Muscle of leg (tissue), 11 donors: ENCODE measurements around the gene SETD1A. TPM values are rescaled to one million over a fixed set of nuclear protein-coding genes. Genes with fewer than 3 reads are reported as not detected.

ENCODE experiments used
- DNase-seq: peaks from one replicate; pipeline ENCODE4 v3.0.0; 2013
- H3K27ac ChIP-seq: one replicate; pipeline ENCODE4 v1.5.1; 2013; ENCODE audit warnings: mild to moderate bottlenecking, low read length, control low read depth
- H3K27me3 ChIP-seq: one replicate; pipeline ENCODE4 v1.6.1; 2013; ENCODE audit warnings: low read length; ENCODE audit not compliant: control insufficient read depth, insufficient read depth
- H3K36me3 ChIP-seq: one replicate; pipeline ENCODE4 v1.6.1; 2013; ENCODE audit warnings: low read length; ENCODE audit not compliant: control insufficient read depth, insufficient read depth
- H3K4me1 ChIP-seq: one replicate; pipeline ENCODE4 v1.6.1; 2013; ENCODE audit warnings: low read length; ENCODE audit not compliant: control insufficient read depth, insufficient read depth
- H3K4me3 ChIP-seq: one replicate; pipeline ENCODE4 v1.5.1; 2013; ENCODE audit warnings: low read length, control low read depth
- H3K9me3 ChIP-seq: replicated peaks from 2 replicates; pipeline ENCODE4 v1.6.1; 2013; ENCODE audit warnings: low read depth, low read length; ENCODE audit not compliant: control insufficient read depth
- WGBS: methylation state at CpG from one replicate; pipeline ENCODE4 v1.1.5; 2013; ENCODE audit warnings: missing lambda C conversion rate; ENCODE audit not compliant: insufficient coverage; 5-methylcytosine and 5-hydroxymethylcytosine counted together
- polyA plus RNA-seq, 8 donors: library from polyadenylated mRNA; unstranded; fragments of 120-200 nt; gene quantifications; one replicate each; pipeline versions ENCODE4 v1.2.1 to v1.2.3, GENCODE V29; 2013; ENCODE audit warnings: inconsistent platforms in 1 of 8, low replicate concordance in 1 of 8; ENCODE audit not compliant: insufficient read length in 8 of 8, insufficient read depth in 1 of 8
- total RNA-seq: library from RNA; stranded (reverse); fragments of 120-200 nt; gene quantifications from one replicate; pipeline ENCODE4 v1.2.4, GENCODE V29; 2013

SETD1A gene
- total and polyA plus RNA-seq, 9 donors: 2.7 to 16.5 (median 12.8) TPM

DNA sequence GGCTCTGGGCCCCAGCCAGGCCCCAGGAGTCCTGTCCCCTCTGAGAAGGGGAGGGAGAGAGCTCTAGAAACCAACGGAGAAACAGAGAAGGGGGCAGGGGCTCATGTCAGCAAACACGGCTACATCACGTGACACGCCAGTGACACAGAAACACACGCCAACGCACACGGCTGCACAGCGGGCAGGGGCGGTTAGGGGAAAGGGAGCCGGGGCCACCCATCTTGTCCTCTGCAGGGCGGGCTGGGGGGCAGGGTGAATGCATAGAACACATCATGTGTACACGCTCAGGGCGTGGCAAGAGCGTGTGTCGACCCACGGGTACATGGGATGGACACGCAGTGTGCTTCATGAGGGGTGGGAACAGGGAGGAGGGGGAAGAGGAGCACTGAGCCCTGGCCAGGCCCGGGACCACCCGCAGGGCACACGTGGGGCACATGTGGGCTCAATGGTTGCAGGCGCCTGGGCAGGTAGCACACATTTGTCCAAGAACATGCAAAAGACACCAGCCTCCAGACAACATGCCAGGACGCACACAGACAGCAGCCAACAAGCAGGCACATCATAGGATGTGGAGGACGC, 32.0 kb downstream of the SETD1A start:
- DNase-seq: no peak
- H3K4me3 ChIP-seq: no peak overlapping the region
- peaks cover 16% of the 10 kb centered on the region for H3K4me1 ChIP-seq
- no peaks in the 10 kb centered on the region for H3K9me3 ChIP-seq
- whole genome bisulfite sequencing: 87% methylated on average over 19 of the region's 23 CpGs
- no peaks in the 10 kb centered on the region for H3K27me3 ChIP-seq
- no peak overlapping the region for H3K27ac ChIP-seq
- peaks cover 28% of the 10 kb centered on the region for H3K36me3 ChIP-seq

DNA sequence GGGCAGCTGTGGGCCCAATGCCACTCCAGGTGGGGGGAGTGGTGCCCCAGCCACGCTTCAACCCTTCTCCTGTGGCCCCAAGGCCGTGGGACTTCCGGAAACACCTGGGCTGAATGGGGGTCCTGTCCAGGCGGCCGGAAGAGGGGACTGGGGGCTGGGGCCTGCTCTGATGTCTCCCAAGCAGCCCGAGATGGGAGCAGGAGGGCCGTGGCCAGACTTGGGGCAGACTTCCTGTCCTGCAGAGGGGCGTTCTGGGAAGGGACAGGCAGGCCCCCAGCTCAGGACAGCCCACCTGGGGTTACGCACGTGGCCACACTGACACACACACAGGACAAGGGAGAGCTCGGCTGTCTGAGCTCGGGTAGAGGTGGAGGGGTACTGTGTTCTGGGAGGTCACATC, 32.6 kb downstream of the SETD1A start:
- no peak overlapping the region for H3K27ac ChIP-seq
- no peak overlapping the region for H3K4me3 ChIP-seq
- no peak for DNase-seq
- H3K27me3 ChIP-seq: no peaks in the 10 kb centered on the region
- peaks cover 11% of the 10 kb centered on the region for H3K4me1 ChIP-seq
- WGBS: 49% methylated on average over 4 of the region's 12 CpGs
- H3K9me3 ChIP-seq: no peaks in the 10 kb centered on the region
- peaks cover 25% of the 10 kb centered on the region for H3K36me3 ChIP-seq

DNA sequence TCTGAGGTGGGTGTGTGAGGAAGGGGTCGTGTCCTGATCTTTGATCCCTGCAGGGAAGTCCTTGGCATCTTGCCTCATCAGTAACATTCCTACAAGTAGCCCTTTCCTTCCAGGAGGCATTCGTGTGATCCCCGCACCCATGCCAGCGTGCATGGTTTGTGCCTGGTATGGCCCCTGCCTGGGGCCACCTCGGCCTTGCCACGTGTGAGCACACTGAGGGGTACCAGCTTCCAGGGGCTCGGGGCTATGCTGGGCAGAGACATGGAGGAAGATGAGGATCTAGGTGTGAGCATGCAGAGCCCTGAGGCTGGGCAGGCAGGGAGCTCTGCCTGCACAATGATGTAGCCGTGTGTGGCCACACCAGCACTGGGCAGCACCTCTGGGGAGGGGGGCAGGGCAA, 33.5 kb downstream of the SETD1A start:
- Histone ChIP-seq H3K4me3 (no peak overlapping the region), H3K27ac (no peak overlapping the region), H3K27me3 (peaks cover under 1% of the 10 kb centered on the region), H3K4me1 (peaks cover 1% of the 10 kb centered on the region), H3K9me3 (no peaks in the 10 kb centered on the region), H3K36me3 (peaks cover 20% of the 10 kb centered on the region)
- 74% methylated on average over 6 of the region's 8 CpGs for WGBS
- no peak for DNase-seq

DNA sequence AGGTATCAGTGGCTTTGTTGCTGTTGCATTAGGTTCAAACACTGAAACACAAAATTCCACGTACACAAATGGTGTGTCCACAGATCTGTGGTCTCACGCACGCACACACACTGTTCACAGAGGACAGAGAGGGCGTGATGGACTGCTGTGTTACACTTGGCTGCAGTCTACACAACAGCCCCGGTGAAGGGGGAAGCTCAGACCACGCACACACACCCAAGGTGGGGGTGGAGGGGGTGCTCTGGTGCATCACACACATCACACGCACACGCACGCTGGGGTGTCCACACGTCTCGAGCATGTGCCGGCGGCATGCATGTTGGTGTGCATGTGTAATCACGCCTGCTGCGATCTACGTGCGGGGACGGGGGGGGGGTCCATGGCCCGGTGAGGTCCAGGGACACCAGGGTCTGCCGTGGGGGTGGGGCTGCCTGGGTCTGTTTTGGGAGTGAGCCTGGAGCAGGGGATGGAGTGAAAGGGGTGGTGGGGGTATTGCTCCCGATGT, 34.8 kb downstream of the SETD1A start:
- no peak overlapping the region for H3K4me3 ChIP-seq
- H3K36me3 ChIP-seq: peaks cover 11% of the 10 kb centered on the region
- no peak for DNase-seq
- WGBS: 86% methylated on average over 8 of the region's 21 CpGs
- H3K27me3 ChIP-seq: peaks cover 4% of the 10 kb centered on the region
- no peaks in the 10 kb centered on the region for H3K9me3 ChIP-seq
- peaks cover 11% of the 10 kb centered on the region for H3K4me1 ChIP-seq
- H3K27ac ChIP-seq: no peak overlapping the region

DNA sequence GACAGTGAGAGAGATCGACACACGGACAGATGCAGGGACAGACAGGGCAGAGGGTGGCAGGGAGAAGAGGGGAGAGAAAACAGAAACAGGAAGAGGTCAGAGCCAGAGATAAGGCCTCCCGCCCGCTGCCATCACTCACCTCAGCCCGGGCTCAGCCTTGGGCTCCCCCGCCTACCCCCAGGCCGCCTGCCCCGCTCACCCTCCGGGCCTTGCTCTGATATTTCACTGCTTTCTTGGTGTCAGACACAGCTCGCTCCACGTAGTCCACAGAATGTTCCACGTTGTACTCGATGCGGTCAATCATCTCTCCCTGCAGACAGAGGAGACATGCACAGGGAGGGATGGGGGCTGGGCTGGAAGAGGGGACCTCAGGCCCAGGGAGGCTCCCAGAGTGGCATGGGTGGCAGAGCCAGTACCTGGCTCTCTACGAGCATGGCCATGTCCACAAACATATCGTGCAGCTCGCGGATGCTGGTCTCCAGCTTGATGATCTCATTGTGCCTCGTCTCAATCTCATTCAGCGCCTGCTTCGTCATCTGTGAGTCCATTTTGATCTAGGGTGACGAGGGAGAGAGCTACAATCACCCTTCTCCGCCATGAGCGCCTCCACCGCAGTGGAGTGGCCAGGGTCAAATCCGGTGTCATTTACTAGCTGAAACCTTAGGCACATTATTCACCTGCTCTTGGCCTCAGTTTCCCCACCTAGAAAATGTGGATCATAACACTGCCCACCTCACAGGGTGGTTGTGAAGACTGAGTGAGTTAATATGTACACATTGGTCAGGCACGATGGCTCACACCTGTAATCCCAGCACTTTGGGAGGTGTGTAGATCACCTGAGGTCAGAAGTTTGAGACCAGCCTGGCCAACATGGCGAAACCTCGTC, 35.6 kb downstream of the SETD1A start:
- Histone ChIP-seq H3K36me3 (peaks cover 5% of the 10 kb centered on the region), H3K4me1 (peaks cover 20% of the 10 kb centered on the region), H3K9me3 (no peaks in the 10 kb centered on the region), H3K27me3 (peaks cover 6% of the 10 kb centered on the region), H3K4me3 (no peak overlapping the region), H3K27ac (no peak overlapping the region)
- no peak for DNase-seq
- 80% methylated on average over 11 of the region's 29 CpGs for WGBS

DNA sequence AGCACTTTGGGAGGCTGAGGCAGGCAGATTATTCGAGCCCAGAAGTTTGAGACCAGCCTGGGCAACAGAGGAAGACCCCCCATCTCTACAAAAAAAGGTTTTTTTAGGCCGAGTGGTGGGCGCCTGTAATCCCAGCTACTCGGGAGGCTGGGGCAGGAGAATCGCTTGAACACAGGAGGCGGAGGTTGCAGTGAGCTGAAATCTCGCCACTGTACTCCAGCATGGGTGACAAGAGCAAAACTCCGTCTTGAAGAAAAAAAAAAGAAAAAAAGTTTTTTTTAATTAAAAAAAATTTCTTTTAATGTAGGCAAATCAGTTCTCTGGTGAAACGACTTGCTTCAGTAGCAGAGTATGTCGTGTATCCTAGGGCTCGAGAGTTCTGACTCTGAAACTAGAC, 38.4 kb downstream of the SETD1A start:
- Histone ChIP-seq H3K27ac (peak overlapping the region; percentile 35), H3K27me3 (peaks cover 6% of the 10 kb centered on the region), H3K4me3 (no peak overlapping the region), H3K36me3 (no peaks in the 10 kb centered on the region), H3K9me3 (no peaks in the 10 kb centered on the region), H3K4me1 (peaks cover 25% of the 10 kb centered on the region)
- DNase-seq: no peak
- WGBS: 70% methylated on average over 4 of the region's 11 CpGs

DNA sequence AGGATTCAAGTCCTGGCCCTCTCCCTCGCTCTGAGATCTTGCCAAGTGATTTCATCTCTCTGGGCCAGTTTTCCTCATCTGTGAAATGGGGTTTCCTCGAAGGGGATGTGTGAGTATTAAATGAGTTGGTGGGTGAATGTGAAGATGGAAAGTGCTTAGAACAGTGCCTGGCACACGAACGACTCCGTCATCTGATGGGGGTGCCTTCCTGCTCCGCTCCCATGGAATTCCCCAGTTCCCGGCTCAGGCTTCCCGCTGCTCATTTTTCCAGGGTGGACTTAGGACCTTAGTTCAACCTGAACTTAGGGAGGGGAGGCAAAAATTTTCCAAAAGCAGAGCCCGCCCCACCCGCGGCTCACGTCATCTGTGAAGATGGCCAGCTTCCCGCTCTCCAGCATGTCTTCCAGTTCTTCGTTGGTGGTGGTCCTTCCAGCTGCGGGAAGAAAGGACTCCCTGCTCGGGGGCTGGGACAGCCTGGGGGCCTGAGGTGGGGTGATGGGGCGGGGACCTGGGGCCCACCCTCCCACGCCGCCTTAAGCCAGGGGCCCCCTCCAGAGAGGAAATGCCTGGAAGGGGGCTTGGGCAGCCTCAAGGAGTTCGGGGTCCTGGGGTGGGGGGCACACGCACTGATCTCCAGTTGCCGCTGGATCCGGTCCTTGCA, 38.9 kb downstream of the SETD1A start:
- peak; percentile 77 for DNase-seq
- H3K36me3 ChIP-seq: no peaks in the 10 kb centered on the region
- peak overlapping the region; percentile 35 for H3K27ac ChIP-seq

DNA sequence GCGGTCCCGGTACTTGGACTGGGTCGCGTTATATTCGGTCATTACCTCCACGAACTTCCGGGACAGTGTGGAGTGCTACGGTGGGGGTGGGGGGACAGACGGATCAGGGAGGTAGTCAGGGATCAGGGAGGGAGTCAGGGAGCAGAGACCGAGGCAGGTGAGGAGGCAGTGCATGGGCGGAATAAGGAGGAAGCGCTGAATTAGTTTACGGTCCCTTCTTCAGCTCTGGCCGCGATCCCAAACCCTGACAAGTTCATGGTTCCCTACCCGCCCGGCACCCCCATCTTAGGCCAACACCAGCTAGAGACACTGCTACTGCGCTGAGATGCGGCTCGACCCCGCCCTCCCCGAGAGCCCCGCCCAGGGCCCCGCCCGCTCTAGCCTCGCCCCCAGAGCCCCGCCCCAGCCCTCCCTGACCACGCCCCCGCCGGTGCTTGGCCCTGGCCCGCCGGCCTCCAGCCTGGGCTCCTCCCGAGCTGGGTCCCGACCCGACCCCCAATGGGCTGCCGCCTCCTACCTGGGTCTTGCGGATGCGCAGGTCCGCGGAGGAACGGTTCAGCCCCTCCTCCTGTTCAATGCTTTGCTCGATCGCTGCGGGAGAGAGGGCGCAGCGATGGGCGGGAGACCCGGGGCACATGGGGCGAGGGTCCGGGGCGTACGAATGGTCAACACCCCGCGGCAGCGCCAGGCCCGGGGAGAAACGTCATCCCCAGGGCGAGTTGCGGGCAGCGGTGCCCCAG, 39.6 kb downstream of the SETD1A start:
- 4% methylated on average over 51 of the region's 60 CpGs for WGBS
- no peaks in the 10 kb centered on the region for H3K36me3 ChIP-seq

More for the DNA sequence above, 38.9 kb downstream of the SETD1A start:
- peak overlapping the region; percentile 37 for H3K4me3 ChIP-seq
- peaks cover 25% of the 10 kb centered on the region for H3K4me1 ChIP-seq
- no peaks in the 10 kb centered on the region for H3K9me3 ChIP-seq
- 17% methylated on average over 14 of the region's 23 CpGs for WGBS
- peaks cover 6% of the 10 kb centered on the region for H3K27me3 ChIP-seq

DNA sequence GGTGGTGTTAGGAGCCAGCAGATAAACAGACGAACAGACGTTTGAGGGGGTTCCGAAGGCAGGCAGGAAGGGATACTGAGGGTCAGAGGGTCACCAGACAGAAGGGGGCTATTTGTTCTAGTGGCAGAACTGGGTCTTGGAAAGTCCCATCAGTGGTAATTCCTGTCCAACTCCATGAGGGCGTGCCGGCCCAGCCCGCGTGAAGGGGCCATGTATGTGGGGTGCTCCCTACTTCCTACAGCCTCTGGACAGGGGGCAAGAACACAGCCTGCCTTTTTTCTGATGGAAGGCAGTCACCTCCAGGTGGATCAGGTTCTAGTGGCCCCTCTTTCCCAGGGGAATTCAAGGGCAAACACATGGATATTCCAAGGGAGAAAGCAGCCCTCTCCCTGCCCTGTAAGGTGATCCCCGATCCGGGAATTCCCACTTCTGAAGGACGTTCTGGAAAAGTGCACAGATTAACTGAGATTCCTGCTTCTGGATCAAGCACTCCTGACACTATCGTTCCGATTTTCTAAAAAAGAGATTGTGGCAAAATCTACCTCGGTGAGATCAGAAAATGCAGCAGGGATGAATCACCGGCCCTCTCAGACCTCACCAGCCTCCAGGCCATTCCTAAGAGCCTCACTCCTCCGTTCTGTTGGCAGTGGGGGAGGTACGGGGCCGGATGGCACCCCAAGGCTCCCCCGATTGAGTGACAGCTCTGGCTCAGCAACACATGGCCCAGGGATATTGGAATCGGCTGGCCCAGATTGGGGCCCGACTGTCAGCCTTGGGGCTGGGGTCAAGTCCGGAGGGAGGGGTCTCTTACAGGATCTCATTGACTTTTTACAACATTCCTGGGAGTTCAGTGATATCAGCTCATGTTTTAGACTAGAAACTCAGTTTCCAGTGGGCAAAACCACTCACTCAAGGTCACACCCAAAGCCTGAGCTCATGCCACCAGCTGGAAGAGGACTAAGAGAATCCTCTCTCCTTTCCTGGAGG, 40.5 kb downstream of the SETD1A start:
- Histone ChIP-seq H3K27me3 (peaks cover 7% of the 10 kb centered on the region), H3K9me3 (no peaks in the 10 kb centered on the region), H3K4me1 (peaks cover 35% of the 10 kb centered on the region), H3K27ac (no peak overlapping the region), H3K4me3 (peak overlapping the region; percentile 37), H3K36me3 (no peaks in the 10 kb centered on the region)
- 53% methylated on average over 14 of the region's 21 CpGs for WGBS
- DNase-seq: no peak

More for the DNA sequence above, 39.6 kb downstream of the SETD1A start:
- peak overlapping the region; percentile 37 for H3K4me3 ChIP-seq
- no peak overlapping the region for H3K27ac ChIP-seq
- peaks cover 6% of the 10 kb centered on the region for H3K27me3 ChIP-seq
- DNase-seq: peak; percentile 67
- peaks cover 26% of the 10 kb centered on the region for H3K4me1 ChIP-seq
- no peaks in the 10 kb centered on the region for H3K9me3 ChIP-seq
